ENCODE measurements around the gene ATP7A.

GRCh38 chrX:78027798-78028197 lies 117.3 kb downstream of the ATP7A start:
- TF ChIP-seq CTCF (IDR thresholded peaks at IDR 0.05) (no peak), EZH2 (IDR thresholded peaks at IDR 0.05) (no peak)
